AG10803 (cell line): ENCODE results near the gene CAMK1D.

Experiments used
- DNase-seq: peaks from one replicate; pipeline ENCODE4 v3.0.0; 2010; ENCODE audit warnings: low read depth
- H3K4me3 ChIP-seq: 2 replicates; pipeline ENCODE4 v1.5.1; 2011; ENCODE audit warnings: mild to moderate bottlenecking, low read length, control low read depth
- CTCF ChIP-seq: conservative IDR thresholded peaks from 2 replicates; pipeline ENCODE4 v1.5.1; 2011; ENCODE audit warnings: mild to moderate bottlenecking, low read length, control low read depth, inconsistent platforms

Gene CAMK1D

GRCh38 chr10:12561307-12561706, 212.0 kb downstream of the CAMK1D start:
- TF ChIP-seq CTCF, result no peak
- H3K4me3 ChIP-seq, result no peak overlapping the region
- DNase-seq, result no peak

GRCh38 chr10:12561720-12562119, 212.4 kb downstream of the CAMK1D start:
- H3K4me3 ChIP-seq, result no peak overlapping the region
- TF ChIP-seq CTCF, result no peak
- DNase-seq, result no peak

- no peak overlapping the region for H3K4me3 ChIP-seq
- TF ChIP-seq CTCF, result no peak
- no peak for DNase-seq
Observed at GRCh38 chr10:12563489-12563888, 214.1 kb downstream of the CAMK1D start.

GRCh38 chr10:12564173-12564572, 214.8 kb downstream of the CAMK1D start:
- TF ChIP-seq CTCF, result no peak

GRCh38 chr10:12566161-12567115, 217.1 kb downstream of the CAMK1D start:
- H3K4me3 ChIP-seq, result no peak overlapping the region
- peak; percentile 38 for DNase-seq
- TF ChIP-seq CTCF, result no peak

More at GRCh38 chr10:12564173-12564572, 214.8 kb downstream of the CAMK1D start:
- no peak for DNase-seq
- no peak overlapping the region for H3K4me3 ChIP-seq

GRCh38 chr10:12568391-12569009, 219.2 kb downstream of the CAMK1D start:
- no peak overlapping the region for H3K4me3 ChIP-seq
- DNase-seq, result no peak
- no peak for TF ChIP-seq CTCF
